ENCODE data around the gene ARRDC2.

- TF ChIP-seq, protein P1, sequence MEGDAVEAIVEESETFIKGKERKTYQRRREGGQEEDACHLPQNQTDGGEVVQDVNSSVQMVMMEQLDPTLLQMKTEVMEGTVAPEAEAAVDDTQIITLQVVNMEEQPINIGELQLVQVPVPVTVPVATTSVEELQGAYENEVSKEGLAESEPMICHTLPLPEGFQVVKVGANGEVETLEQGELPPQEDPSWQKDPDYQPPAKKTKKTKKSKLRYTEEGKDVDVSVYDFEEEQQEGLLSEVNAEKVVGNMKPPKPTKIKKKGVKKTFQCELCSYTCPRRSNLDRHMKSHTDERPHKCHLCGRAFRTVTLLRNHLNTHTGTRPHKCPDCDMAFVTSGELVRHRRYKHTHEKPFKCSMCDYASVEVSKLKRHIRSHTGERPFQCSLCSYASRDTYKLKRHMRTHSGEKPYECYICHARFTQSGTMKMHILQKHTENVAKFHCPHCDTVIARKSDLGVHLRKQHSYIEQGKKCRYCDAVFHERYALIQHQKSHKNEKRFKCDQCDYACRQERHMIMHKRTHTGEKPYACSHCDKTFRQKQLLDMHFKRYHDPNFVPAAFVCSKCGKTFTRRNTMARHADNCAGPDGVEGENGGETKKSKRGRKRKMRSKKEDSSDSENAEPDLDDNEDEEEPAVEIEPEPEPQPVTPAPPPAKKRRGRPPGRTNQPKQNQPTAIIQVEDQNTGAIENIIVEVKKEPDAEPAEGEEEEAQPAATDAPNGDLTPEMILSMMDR (IDR thresholded peaks at IDR 0.05; ENCODE audit: insufficient read depth, low read length, poor library complexity, severe bottlenecking): no peak
- TF ChIP-seq EZH2phosphoT487 (conservative IDR thresholded peaks at IDR 0.05; ENCODE audit: low read length): no peak
These were observed at the start of gene ARRDC2 for GRCh38 chr19:18007917-18008673.

All from SU-DHL-6 (cell line).